ENCODE measurements around the gene ANKHD1.
A peak's percentile ranks its signal among the peaks of the same experiment; 100 is the strongest.

Gene ANKHD1

GRCh38 chr5:140547508-140548299 lies 146.1 kb downstream of the ANKHD1 start, which contains the start of gene EIF4EBP3:
TSS of gene EIF4EBP3 (plus strand) at chr5:140547662. CDS start at chr5:140547738, 76 bp downstream.
- DNase-seq, result peak; percentile 89 to 91

- DNase-seq, result no peak
These were observed 146.7 kb downstream of the ANKHD1 start for GRCh38 chr5:140548300-140548688.

GRCh38 chr5:140548791-140549190 lies 147.2 kb downstream of the ANKHD1 start:
- DNase-seq, result no peak

- peak; percentile 39 to 48 for DNase-seq
These were observed 147.9 kb downstream of the ANKHD1 start for GRCh38 chr5:140549237-140550144.

GRCh38 chr5:140550147-140551079 lies 148.8 kb downstream of the ANKHD1 start:
- DNase-seq, result no peak

- no peak for DNase-seq
These were observed 150.2 kb downstream of the ANKHD1 start for GRCh38 chr5:140551872-140552271.

- no peak for DNase-seq
These were observed 152.0 kb downstream of the ANKHD1 start for GRCh38 chr5:140553657-140554056.

GRCh38 chr5:140554454-140554853 lies 152.8 kb downstream of the ANKHD1 start:
- no peak for DNase-seq

- DNase-seq, result no peak
These were observed 154.2 kb downstream of the ANKHD1 start for GRCh38 chr5:140555747-140556312.

- no peak for DNase-seq
These were observed 154.8 kb downstream of the ANKHD1 start for GRCh38 chr5:140556438-140556837.

- peak; percentile 87 to 88 for DNase-seq
These were observed 155.6 kb downstream of the ANKHD1 start, which contains the start of gene SRA1 for GRCh38 chr5:140557136-140557805. TSS of gene SRA1 (minus strand) at chr5:140557473. CDS start at chr5:140557452, 21 bp downstream.

GRCh38 chr5:140557965-140558364 lies 156.3 kb downstream of the ANKHD1 start:
- no peak for DNase-seq

GRCh38 chr5:140558542-140558941 lies 156.9 kb downstream of the ANKHD1 start:
- no peak for DNase-seq

- no peak for DNase-seq
These were observed 158.6 kb downstream of the ANKHD1 start for GRCh38 chr5:140560227-140560626.

- DNase-seq, result no peak
These were observed 160.3 kb downstream of the ANKHD1 start for GRCh38 chr5:140561753-140562523.

- no peak for DNase-seq
These were observed 162.0 kb downstream of the ANKHD1 start for GRCh38 chr5:140563596-140563995.

- peak; percentile 99 for DNase-seq
These were observed 162.8 kb downstream of the ANKHD1 start, which contains the start of the genes APBB3 and SLC35A4 for GRCh38 chr5:140564196-140565023. TSS of gene APBB3 (minus strand) at chr5:140564598. CDS start at chr5:140564245, 353 bp downstream. TSS of gene SLC35A4 (plus strand) at chr5:140564828. CDS start at chr5:140567170, 2,342 bp downstream.

- no peak for DNase-seq
These were observed 163.6 kb downstream of the ANKHD1 start for GRCh38 chr5:140565024-140565779.

GRCh38 chr5:140565780-140566095 lies 164.1 kb downstream of the ANKHD1 start:
- no peak for DNase-seq

All from CD4-positive, alpha-beta T cell treated with Interferon alpha-2 for 1 hour (primary cell).